ENCODE results near the gene OSBP. TPM values are rescaled to one million over a fixed set of nuclear protein-coding genes. Genes with fewer than 3 reads are reported as not detected.
"Not testable (repeated sequence)": the region's sequence is repeated elsewhere in the genome, so short reads cannot be mapped to it uniquely, and the experiment has no call there.

The OSBP gene
- polyA plus RNA-seq (ENCODE audit: insufficient read length), result 61.6 TPM
- long read RNA-seq, donor 1, full-length matches to known transcripts, result 13 of 13 reads
- long read RNA-seq, donor 1, partial matches to known transcripts, result 0 of 13 reads
- long read RNA-seq, donor 1, other reads (novel, unspliced or antisense), result 0 of 13 reads
- long read RNA-seq, donor 2, full-length matches to known transcripts, result 10 of 10 reads
- long read RNA-seq, donor 2, partial matches to known transcripts, result 0 of 10 reads
- long read RNA-seq, donor 2, other reads (novel, unspliced or antisense), result 0 of 10 reads
- long read RNA-seq, donor 3, full-length matches to known transcripts, result 9 of 9 reads
- long read RNA-seq, donor 3, partial matches to known transcripts, result 0 of 9 reads
- long read RNA-seq, donor 3, other reads (novel, unspliced or antisense), result 0 of 9 reads
- long read RNA-seq, donor 4, result 0 reads
- long read RNA-seq, donor 5, full-length matches to known transcripts, result 11 of 11 reads
- long read RNA-seq, donor 5, partial matches to known transcripts, result 0 of 11 reads
- long read RNA-seq, donor 5, other reads (novel, unspliced or antisense), result 0 of 11 reads
- long read RNA-seq, donor 6, full-length matches to known transcripts, result 3 of 3 reads
- long read RNA-seq, donor 6, partial matches to known transcripts, result 0 of 3 reads
- long read RNA-seq, donor 6, other reads (novel, unspliced or antisense), result 0 of 3 reads
- long read RNA-seq, donor 7, full-length matches to known transcripts, result 9 of 9 reads
- long read RNA-seq, donor 7, partial matches to known transcripts, result 0 of 9 reads
- long read RNA-seq, donor 7, other reads (novel, unspliced or antisense), result 0 of 9 reads
- long read RNA-seq, donor 8, full-length matches to known transcripts, result 2 of 2 reads
- long read RNA-seq, donor 8, partial matches to known transcripts, result 0 of 2 reads
- long read RNA-seq, donor 8, other reads (novel, unspliced or antisense), result 0 of 2 reads

GRCh38 chr11:59615637-59616395 is at the start of gene OSBP:
OSBP (minus strand) TSS chr11:59615774; CDS start chr11:59615664, 110 bp downstream.
- DNase-seq, result peak; percentile 100

GRCh38 chr11:59660621-59661020 is 45.0 kb upstream of the OSBP start:
- DNase-seq, result no peak

DNA sequence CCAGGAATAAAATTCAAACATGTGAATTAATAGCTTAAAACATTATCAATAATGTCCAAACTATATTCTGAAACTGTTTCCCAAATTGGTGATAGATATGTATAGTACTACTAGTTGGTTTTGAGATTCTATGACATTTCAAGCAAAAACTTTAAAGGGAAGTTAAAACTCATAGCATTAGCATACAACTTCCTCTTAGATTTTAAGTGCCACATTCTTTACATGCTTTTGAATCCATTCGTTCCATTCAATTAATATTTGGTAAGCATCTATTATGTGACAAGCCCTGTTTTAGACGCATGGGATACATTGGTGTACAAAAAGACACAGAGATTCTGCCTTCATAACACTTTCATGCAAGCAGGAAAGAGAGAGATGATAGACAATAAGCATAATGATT is 44.4 kb upstream of the OSBP start:
- DNase-seq, result no peak

DNA sequence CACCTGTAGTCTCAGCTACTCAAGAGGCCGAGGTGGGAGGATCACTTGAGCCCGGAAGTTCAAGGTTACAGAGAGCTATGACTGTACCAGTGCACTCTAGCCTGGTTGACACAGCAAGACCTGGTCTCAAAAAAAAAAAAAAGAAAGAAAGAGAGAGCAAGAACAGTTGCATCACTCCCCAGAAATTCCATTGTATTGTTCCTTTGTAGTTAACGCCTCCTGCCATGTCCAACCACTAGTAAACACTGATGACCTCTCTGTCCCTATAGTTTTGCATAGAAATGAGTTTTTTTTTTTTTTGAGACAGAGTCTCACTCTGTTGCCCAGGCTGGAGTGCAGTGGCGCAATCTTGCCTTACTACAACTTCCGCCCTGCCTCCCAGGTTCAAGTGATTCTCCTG is 42.5 kb upstream of the OSBP start:
- no peak for DNase-seq

DNA sequence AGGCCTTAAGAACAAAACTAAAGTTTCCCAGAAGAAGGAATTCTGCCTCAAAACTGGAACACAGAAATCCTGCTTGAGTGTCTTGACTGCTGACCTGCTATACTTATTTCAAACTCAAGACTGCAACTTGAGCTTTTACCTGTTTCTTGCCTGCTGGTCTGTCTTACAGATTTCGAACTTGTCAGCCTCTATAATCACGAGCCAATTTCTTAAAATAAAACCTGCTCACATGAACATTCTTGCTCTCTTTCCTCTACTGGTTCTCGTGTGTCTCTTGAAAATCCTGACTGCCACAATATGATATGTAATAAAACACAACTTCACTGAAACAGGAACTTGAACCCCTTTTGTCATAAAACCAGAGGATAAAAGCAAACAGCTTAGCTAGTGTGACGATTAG is 39.3 kb upstream of the OSBP start:
- no peak for DNase-seq

DNA sequence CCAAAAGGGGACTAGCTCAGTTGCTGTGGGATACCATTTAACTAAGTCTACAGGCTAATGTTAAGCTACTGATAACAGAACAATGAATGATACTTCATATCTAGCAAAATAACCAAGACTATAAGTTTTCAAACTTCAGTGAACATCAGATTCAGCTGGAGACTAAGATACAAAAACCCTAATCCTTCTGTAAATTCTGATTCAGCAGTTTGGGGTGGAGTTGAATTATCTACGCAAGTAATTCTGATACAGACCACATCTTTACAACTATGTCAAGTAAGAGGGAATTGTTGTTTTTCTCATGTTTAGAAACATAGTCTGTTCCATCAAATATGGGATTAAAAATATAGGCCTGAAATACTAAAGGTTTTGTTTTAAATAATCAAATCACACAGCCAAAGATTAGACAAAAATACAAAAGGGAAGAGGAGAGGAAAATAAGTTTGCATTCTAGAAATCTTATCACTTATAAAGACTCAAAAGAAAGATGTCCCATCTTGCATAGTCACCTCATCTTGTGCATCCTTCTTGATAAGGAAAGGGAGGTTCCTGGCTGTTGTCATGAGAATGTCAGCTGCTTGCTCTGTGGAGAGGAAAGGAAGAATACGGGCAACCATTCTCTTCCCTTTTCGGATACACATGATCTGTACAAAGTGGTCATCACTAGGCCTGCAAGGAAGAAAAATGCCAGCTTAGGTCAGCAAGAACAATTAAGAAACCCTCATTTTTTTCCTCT is 31.8 kb upstream of the OSBP start:
- DNase-seq, result no peak

DNA sequence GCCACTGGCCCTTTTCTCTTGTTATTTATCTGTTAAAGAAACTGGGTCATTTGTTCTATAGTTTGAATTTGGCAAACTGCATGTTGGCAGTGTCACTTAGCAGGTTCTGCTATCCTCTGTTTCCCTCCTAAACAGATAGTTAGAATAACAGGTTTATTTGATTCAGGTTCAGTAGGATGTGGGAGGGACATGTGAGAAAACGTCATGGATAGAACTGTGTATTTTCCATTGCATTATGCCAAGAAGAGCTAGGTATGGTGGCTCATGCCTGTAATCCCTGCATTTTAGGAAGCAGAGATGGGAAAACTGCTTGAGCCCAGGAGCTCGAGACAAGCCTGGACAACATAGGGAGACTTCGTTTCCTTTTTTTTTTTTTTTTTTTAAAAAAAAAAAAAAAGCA is 29.0 kb upstream of the OSBP start:
- no peak for DNase-seq

DNA sequence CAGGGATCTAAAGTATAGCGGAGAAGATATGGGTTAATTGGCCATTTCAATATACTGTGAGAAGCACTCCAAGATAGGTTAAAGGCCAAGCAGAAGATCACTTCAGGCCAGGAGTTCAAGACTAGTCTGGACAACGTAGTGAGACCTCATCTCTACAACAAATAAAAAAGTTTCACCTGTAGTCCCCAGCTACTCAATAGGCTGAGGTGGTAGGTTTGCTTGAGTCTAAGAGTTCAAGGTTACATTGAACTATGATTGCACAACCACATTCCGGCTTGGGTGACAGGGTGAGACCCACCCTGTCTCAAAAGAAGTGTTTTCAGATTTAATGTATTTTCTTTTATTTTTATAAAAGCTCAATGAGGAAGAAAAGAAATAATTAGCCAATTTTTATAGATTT is 27.8 kb upstream of the OSBP start:
- no peak for DNase-seq

DNA sequence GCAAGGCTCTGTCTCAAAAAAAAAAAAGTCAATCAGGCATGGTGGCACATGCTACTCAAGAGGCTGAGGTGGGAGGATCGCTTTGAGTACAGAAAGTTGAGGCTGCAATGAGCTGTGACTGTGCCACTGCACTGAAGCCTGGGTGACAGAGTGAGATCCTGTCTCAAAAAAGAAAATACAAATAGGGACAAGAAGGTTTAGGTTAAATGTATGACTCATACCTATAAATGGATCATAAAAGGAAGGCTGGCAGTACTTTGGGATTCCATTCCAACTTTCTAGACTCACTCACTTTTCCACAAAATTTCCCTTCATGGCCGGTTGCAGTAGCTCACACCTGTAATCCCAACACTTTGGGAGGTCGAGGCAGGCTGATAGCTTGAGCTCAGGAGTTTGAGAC is 25.6 kb upstream of the OSBP start:
- no peak for DNase-seq

DNA sequence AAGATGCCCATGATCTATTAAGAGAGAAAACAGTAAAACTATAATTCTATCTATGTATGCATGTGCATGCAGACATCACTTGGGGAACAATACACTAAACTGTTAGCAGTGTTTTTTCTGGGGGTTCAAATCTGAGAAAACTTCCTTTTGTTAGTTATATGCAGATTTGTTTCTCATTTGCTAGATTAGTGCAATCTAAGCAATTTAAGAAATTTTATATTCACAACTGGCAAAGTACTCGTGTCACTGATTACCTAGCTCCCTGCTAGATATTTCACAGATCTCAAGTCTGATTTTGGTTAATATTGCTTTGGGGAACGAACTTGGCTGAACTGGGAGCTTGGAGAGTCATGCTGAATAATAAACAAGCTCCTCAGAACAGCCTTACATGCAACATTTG is 14.9 kb upstream of the OSBP start:
- no peak for DNase-seq

- no peak for DNase-seq
Observed at GRCh38 chr11:59629996-59630395, 14.4 kb upstream of the OSBP start.

GRCh38 chr11:59626969-59627368 is 11.4 kb upstream of the OSBP start:
- DNase-seq, result not testable (repeated sequence)

DNA sequence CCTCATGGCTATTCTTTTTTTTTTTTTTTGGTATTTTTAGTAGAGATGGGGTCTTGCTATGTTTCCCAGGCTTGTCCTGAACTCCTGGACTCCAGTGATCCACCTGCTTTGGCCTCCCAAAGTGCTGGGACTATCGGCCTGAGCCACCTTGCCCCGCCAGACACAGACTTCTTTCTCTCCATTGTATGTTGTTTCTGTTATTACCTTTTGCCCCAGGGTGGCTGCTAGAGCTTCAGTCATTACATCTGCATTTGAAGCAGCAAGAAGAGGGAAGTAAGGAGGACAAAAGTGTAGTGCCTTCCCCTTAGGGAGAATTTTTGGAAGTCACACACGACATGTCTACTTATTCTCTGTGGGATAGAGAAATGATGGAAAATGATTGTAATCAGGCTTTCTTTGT is 10.1 kb upstream of the OSBP start:
- DNase-seq, result no peak

DNA sequence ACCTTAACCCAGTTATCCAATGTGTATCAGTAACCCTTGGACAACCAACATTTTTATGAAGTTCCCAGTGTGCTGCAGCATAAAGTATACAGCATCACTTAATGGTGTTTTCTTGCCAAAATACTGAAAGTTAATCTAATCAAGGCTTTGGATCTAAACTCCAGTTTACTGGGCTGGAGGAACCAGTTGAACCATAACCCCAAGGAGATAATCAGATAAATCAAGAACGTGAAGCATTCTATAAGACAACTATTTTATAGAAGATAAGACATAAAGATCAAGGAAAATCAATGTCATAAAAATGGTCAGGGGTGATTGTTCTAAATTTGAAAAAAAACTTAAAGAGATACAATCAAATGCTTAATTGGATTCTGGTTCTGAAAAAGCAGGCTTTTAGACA is 2.3 kb upstream of the OSBP start:
- DNase-seq, result no peak

DNA sequence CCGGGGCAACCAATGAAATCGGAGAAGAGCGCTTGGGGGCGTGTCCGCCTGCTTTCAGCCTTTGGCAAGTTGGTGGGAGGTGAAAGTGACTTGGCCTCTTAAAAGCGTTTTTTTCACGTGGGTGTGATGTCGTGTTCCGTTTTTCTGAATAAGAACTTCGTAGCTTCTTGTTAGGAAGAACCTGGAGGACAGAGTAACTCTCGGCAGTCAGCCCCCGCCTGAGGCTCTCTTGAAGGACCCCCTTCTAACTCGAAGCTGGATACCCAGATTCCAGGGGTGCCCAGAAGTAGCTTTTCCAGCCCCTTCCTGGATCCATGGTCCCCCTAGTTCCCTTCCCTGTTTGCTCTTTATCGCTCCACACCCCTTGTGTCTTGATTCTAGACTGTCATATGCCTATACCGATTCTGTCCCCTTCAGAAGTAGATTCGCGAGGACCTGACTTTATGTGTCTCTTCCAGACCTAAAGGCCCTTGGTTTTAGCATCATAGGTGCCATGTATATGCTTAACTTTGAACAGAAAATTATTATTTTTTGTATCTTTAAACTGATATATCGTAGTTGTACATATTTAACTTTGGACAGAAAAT is 915 bp upstream of the OSBP start:
- DNase-seq, result no peak

DNA sequence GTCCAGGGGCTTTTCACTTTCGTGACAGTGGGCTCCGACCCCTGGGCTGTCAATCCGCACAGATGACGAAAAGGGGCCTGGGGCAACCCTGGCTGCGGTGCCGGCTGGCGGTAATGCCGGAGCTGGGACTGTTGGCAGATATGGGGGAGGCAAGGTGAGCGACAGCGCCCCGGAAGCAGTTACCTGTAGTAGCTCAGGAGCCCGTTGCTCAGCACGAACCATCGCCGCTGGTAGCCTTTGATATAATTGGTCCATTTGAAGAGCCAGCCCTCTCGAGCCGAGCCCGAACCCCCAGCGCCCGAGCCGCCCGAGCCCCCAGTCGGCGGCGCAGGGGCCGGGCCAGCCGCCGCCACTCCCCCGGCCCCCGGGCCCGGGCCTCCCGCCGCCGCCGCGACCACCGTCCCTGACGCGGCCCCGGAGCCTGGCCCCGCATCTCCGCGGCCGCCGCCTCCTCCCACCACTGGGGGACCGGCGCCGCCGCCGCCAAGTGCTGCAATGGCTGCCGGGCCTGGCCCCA is 396 bp downstream of the OSBP start:
- DNase-seq, result peak; percentile 19

GRCh38 chr11:59614277-59615119 is 1.1 kb downstream of the OSBP start:
- no peak for DNase-seq

- DNase-seq, result no peak
Observed at GRCh38 chr11:59611570-59612565, 3.7 kb downstream of the OSBP start.

DNA sequence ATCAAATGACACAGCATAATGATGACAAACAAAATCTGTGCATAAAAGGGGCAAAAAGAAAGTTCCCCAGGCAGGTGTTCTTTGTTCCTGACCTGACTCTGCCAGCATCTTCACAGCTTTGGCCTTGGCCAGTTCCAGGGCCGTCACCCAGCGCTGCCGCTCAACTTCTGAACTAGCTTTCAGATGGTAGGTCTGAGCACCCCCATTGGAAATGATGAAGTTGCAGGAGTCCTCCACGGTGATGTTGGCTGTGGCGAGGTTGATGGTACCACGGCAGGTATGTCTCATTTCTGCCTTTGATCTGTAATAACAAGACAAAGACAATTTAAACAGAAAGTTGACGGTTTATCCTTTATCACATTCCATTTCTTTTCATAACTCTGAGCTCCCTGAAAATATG is 5.3 kb downstream of the OSBP start:
- no peak for DNase-seq
